Stimulated activated CD4-positive, alpha-beta T cell treated with anti-CD3 and anti-CD28 coated beads, Interleukin-1b, Interleukin-23, amount 100 ng/mL, for 4 hours (primary cell): ENCODE data around the gene MYOM3.
"Not testable (repeated sequence)": the region's sequence is repeated elsewhere in the genome, so short reads cannot be mapped to it uniquely, and the experiment has no call there.

ENCODE experiments used
- DNase-seq, 2 donors: peaks; one replicate each; pipeline ENCODE4 v3.0.0-alpha.2; 2020; ENCODE audit warnings: low read depth in 2 of 2

MYOM3 gene

GRCh38 chr1:24030976-24031516, 80.9 kb downstream of the MYOM3 start:
- DNase-seq = not testable (repeated sequence)

GRCh38 chr1:24027838-24028468, 84.0 kb downstream of the MYOM3 start:
- no peak for DNase-seq

- no peak for DNase-seq
These were observed 89.2 kb downstream of the MYOM3 start for GRCh38 chr1:24022581-24023361.

GRCh38 chr1:24021403-24022266, 90.3 kb downstream of the MYOM3 start:
- no peak for DNase-seq

GRCh38 chr1:24020470-24020869, 91.5 kb downstream of the MYOM3 start:
- no peak for DNase-seq

- DNase-seq = no peak
These were observed 91.9 kb downstream of the MYOM3 start for GRCh38 chr1:24020025-24020424.

GRCh38 chr1:24018611-24019580, 93.0 kb downstream of the MYOM3 start:
- DNase-seq = no peak

- DNase-seq = no peak
These were observed 96.4 kb downstream of the MYOM3 start for GRCh38 chr1:24015221-24016210.

GRCh38 chr1:24012878-24013277, 99.1 kb downstream of the MYOM3 start:
- DNase-seq = not testable (repeated sequence)

GRCh38 chr1:24010650-24011049, 101.3 kb downstream of the MYOM3 start:
- DNase-seq = no peak

GRCh38 chr1:24009406-24009805, 102.5 kb downstream of the MYOM3 start:
- no peak for DNase-seq

- DNase-seq = not testable (repeated sequence)
These were observed 103.3 kb downstream of the MYOM3 start for GRCh38 chr1:24008574-24009184.

- DNase-seq = no peak
These were observed 104.9 kb downstream of the MYOM3 start for GRCh38 chr1:24007079-24007478.
